Hematopoietic multipotent progenitor cell treated with erythropoietin and hydrocortisone succinate and interleukin-3 and kit ligand, for 4 days (in vitro differentiated cells): ENCODE measurements around the gene RNF175.

Experiments used
- DNase-seq: peaks from one replicate; pipeline ENCODE4 v3.0.0-alpha.2; 2015

RNF175 gene

GRCh38 chr4:153741541-153741940 is 18.3 kb downstream of the RNF175 start:
- no peak for DNase-seq

DNA sequence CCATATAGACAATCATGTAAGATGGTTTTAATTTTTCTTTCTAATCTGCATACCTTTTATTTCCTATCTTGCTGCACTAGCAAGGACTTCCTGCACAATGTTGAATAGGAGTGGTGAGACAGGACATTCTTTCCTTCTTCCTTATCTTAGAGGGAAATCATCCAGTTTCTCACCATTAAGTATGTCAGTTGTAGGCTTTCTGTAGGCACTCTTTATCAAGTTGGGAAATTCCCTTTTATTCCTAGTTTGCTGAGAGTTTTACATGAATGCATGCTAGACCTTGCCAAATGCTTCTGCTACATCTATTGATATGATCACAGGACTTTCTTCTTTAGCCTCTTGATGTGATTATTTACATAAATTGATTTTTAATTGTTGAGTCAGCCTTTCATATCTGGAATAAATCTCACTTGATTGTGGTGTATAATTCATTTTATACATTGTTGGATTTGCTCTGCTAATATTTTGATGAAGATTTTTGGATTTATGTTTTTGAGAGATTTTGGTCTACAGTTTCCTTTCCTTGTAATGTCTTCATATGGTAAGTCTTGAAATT is 23.8 kb downstream of the RNF175 start:
- no peak for DNase-seq

DNA sequence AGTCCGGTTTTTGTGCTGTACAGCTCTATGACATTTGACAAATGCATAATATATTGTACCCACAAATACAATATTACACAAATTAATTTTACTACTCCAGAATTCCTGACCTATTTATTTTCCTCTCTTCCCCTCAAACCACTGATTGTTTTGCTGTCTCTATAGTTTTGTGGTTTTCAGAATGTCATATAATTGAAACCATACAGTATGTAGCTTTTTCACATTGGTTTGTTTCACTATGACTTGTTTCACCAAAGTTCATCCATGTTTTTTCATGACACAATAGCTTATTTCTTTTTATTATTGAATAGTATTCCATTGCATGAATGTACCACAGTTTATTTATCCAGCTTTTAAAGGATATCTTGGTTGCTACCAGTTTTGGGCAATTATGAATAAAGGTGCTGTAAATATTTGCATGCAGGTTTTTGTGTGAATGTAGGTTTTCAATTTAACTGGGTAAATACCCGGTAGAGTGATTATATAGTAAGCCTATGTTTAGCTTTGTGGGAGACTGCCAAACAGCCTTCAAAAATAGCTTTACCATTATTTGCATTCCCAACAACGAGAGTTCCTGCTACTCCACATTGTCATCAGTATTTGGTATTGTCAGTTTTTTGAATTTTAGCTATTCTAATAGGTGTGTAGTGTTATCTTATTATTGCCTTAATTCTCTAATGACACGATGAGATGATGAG is 25.9 kb downstream of the RNF175 start:
- no peak for DNase-seq

DNA sequence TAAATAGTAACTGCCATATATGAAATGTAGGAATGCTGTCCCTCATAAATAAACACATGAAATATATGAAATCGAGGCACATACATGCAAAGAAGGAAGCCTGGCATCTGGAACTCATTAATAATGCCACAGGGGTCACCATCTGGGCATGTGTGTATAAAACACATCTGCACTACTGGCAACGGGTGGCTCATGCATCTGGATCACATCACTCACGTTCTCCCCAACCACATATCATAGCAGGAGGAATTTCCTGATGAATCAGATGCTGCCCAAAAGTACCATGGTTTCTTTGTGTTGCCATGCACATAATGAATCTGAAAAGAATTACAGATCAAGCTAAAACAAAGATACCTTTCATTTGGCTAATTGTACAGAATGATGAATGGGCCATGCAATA is 28.6 kb downstream of the RNF175 start:
- no peak for DNase-seq

GRCh38 chr4:153729895-153730294 is 29.9 kb downstream of the RNF175 start:
- no peak for DNase-seq

DNA sequence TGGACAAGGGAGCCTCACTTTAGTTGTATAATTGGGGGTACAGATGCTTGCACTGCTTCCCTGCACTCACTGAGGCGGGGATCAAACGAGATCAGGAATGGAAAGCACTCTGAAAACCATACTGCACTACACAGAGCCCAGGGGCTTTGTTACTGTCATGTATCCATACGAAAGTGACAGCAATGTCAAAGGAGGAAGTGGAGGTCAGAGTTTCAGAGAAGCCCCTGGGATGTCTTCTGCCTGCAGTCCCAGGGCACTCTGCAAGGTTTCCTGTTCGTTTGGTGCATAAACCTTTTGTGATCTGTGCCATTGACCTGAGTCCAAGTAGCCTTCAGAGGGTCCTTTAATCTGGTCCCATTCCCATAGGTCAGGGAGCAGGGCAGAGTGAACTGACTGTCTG is 31.2 kb downstream of the RNF175 start:
- peak; percentile 13 for DNase-seq

- DNase-seq: no peak
These were observed 31.7 kb downstream of the RNF175 start for GRCh38 chr4:153728151-153728550.

DNA sequence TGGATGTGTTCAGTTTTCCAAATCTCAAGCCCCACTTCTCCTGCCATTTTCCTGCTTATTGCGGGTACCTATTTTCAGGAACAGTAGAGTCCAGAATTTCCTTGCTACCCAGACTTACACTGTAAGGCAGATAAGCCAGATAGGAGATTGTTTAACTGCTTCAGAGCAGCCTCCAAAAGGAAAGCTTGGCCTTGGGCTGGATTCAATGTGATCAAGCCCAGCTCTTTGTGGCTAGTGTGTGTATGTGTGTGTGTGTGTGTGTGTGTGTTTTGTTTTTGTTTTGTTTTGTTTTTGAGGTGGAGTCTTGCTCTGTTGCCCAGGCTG is 34.0 kb downstream of the RNF175 start:
- no peak for DNase-seq

DNA sequence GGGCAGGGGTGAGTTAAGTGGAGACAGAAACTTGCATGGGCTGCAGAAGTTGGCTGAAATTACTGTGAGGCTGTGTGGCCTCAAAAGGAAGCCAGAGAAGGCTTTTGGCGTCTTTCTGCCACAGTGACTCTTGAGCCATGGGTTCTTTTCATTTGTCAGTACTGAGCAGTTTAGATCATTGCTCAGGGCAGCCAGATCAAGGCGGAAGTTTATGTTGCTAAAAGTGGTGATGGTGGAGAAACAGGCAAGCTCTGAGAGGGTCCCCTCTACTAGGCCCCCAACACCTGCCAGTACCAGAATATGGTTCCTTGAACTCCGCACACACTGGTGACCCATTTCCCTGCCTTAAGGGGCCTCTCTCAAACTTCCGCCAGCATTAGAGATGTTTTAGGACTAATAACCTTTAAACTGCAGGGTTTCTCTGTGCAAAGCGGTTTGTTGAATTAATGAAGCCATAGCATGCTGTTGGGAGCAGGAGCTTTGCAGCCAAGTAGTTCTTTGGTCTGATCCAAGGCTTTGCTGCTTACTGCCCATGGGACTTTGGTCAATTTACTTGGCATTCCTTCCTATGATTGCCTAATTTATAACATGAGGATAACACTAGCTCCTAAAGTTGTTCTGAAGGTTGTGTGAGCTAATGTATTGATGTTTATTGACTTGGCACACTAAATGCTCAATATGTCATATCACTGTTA is 34.5 kb downstream of the RNF175 start:
- DNase-seq: no peak

- DNase-seq: no peak
These were observed 35.2 kb downstream of the RNF175 start for GRCh38 chr4:153724606-153725005.

DNA sequence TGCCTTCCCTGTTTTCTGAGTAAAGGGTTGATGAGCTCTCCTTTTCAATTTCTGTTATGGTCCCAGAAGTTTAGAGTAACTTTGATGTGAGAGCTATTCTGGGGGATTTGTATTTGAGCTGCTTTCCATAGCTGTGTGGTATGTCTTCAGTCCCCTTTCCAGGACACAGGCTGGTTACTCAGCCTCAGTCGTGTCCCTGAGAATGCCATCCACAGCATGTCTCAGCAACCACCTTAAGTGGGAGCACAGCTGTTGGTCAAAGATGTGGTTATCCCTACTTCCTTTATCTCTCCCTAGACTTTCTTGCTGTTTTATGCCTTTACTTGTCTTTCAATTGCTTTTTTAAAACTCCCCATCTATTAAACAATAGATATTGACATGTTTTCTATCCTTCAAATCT is 37.8 kb downstream of the RNF175 start:
- no peak for DNase-seq

DNA sequence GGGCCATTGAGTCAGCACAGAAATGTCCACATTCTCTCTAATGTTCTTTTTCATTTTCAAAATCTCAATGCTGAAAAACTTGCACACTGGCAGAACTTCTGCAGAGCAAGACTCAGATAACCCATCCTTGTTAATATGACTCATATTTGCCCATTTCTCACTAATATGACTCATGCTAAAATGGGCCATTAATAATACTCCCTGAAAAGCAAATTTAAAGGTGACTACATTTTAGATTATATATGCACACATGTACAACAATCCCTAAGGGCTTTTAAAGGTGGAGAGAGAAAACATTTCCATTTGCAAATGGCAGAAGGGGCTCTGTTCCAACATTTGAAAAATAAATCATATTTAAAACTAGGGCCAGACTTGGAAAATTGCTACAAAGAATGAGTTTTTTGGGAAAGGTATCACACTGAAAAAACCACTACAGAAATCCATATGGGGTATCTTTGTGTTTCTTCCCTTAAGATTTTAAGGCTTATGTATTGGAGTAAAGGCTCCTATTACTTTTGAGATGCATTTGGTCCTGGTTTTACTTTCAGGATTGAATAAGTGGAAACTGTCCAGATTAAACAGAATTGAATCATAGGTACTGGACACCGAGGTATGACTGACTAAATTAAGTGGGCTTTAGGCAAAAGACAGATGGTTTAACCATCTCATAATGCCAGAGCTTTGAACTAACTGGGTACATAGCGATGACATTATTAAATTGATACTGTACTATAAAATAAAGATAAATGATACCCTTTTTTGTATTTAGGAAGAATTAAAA is 45.8 kb downstream of the RNF175 start:
- no peak for DNase-seq

- no peak for DNase-seq
These were observed 49.1 kb downstream of the RNF175 start for GRCh38 chr4:153710681-153711080.

DNA sequence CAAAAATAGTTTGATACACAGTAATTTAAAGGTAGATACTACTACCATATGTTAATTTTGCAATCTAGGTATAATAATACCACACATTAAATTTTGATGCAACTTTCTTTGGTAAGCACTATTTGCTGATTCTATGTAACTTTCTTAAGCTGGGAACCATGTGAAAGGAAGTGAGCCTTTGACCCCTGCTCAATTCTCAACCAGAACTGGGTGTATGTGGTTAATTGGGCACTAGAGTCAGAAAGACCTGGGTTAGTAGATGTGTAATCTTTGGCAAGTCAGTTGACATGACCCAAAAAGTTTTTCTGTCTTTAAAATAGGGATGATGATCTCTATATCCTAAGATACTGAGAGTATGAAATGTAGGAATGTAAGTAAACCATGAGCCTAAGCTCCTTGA is 53.3 kb downstream of the RNF175 start:
- DNase-seq: no peak

GRCh38 chr4:153705743-153706468 is 53.9 kb downstream of the RNF175 start:
- peak; percentile 53 for DNase-seq

- no peak for DNase-seq
These were observed 55.3 kb downstream of the RNF175 start for GRCh38 chr4:153704522-153704921.

DNA sequence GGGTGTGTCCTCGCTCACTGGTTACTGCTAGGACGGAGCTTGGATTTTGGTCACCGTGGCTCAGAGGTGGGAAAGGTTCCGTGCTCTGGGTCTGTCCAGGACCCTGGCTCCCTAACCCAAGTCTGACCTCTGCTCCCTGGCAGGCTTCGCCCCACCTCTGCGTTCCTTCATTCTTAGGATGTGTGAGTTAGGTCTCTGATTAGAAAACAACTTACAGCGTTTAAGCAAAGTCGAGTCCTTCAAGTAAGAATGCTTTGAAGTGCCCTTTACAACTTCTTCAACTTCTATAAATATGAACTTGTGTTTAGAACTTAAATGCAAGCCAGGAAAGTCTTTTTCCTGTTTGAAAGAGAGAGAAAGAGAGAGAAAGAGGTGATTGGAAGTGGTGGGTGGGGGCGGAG is 74.9 kb downstream of the RNF175 start:
- peak; percentile 27 for DNase-seq

DNA sequence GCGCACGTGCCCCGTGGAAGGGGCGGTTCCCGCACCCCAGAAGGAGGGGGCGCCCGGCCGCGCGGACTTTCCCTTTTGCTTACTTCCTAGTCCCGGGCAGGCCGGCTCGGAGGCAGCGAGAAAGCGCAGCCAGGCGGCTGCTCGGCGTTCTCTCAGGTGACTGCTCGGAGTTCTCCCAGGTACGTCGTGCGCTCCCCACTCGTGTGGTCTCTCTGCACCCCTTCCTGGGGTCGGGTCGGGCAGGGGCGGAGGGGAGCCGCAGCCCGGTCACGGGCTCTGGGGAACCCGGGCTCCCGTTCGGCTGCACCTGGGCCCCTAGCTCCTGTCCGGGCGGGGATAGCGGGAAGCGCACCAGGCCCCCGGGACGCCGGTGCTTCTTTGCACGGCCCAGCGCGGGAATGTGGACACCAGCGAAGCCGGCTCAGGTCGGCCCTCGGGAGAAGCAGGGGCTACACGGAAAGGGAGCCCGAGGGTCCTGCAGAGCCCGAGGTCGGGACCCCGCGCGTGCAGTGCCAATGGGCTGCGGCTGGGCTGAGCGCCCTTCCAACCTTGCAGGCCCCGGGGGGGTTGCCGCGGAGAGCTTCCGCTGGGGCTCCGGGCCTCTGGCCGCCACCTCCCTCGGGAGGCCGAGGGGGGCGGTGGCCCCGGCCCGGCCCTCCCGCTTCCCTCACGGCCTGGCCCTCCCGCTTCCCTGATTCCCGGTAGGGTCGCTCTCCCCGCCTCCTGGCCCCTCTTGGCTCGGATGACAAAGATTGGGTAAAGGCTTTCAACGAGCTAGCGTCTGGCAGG is 75.4 kb downstream of the RNF175 start, which contains the start of gene TLR2:
Gene TLR2 (plus strand): TSS at position 99 of the 789 bp plus-strand sequence. CDS start 18,628 bp downstream, outside the sequence.
- DNase-seq: peak; percentile 78

- DNase-seq: no peak
These were observed 76.1 kb downstream of the RNF175 start for GRCh38 chr4:153683763-153684181.

- DNase-seq: no peak
These were observed 80.3 kb downstream of the RNF175 start for GRCh38 chr4:153679486-153679885.

DNA sequence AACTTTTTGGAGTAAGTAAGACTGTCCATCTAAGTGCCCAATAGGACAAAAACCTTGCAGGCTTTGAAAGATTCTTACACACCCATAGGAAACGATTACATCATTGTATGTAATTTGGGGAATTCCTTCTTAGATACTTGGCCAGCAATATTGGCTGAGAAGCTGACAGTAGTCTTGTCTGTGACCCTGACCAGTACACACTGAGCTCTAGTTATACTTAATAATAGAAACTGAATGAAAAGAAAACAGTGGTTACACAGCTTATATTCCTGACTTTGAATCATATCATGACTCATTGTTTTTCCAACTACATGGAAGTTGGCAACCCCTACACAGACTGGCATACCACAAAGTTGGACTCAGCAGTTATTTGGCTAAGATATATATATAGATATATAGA is 82.8 kb downstream of the RNF175 start:
- DNase-seq: no peak

GRCh38 chr4:153676486-153676885 is 83.3 kb downstream of the RNF175 start:
- no peak for DNase-seq
